ENCODE results near the gene TMEM181. TPM values are rescaled to one million over a fixed set of nuclear protein-coding genes. Genes with fewer than 3 reads are reported as not detected.
A peak's percentile ranks its signal among the peaks of the same experiment; 100 is the strongest.

The TMEM181 gene
- total and polyA plus RNA-seq, 2 of the 13 experiments (the other 11 are each of a cell fraction or from before 2014, with no cell fraction given), result 59.1 to 108 TPM

DNA sequence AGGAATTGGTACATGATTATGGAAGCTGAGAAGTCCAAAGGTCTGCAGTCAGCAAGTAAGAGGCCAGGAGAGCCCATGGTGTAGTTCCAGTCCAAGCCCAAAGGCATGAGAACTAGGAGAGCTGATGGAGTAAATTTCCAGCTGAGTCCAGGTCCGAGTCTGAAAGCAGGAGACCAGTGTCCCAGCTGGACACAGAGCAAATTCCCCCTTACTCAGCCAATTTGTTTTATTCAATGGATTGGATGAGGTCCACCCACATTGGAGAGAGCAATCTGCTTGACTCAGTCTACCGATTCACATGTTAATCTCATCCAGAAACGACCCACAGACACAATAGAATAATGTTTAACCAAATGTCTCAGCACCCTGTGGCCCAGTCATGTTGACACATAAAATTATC lies 14.9 kb downstream of the TMEM181 start:
- ChIA-PET POLR2A (no interaction called here), CTCF (ENCODE audit: low intra/inter-chr PET ratio, low total read pairs) (no interaction called here)
- no peaks in the 10 kb centered on the region for H3K27me3 ChIP-seq (ENCODE audit: control insufficient read depth in 1 of 2, insufficient read depth in 2 of 2, low read length in 2 of 2)
- FAIRE-seq (no peak), ATAC-seq (no peak), DNase-seq (ENCODE audit: low spot score) (no peak)
- H3K9me3 ChIP-seq (ENCODE audit: low read length), result no peaks in the 10 kb centered on the region
- H3K27ac ChIP-seq (ENCODE audit: extremely low read length, insufficient read depth, low read length), result no peak overlapping the region
- in situ Hi-C loops (cut with HindIII; ENCODE audit: extremely low pct_ligation_motif_present, low pct_unique_long_range_greater_than_20kb), result no loop called here
- TSS peak; percentile 4 for BruUV-seq (replicated peaks)
- H2AFZ ChIP-seq (ENCODE audit: low read length), result no peak overlapping the region
- 79% methylated on average over 3 of the region's 3 CpGs for WGBS (ENCODE audit: low lambda C conversion rate)
- H3K4me3 ChIP-seq (replicated peaks in 1 of 3; ENCODE audit: insufficient read depth in 1 of 3, low read depth in 2 of 3, low read length in 3 of 3), result no peak overlapping the region
- H4K20me1 ChIP-seq (ENCODE audit: insufficient read depth, low read length), result peaks cover 38% of the 10 kb centered on the region; the same call in 1 of the 2 replicates
- peak overlapping the region; percentile 8; the same call in 1 of the 2 replicates for H3K4me2 ChIP-seq (ENCODE audit: low read depth, low read length)
- H3K9ac ChIP-seq (ENCODE audit: insufficient read depth, low read depth, low read length), result no peak overlapping the region
- intact Hi-C loops (cut with micrococcal nuclease; ENCODE audit: unreplicated experiment), result loop anchor here (5.0 kb wide), 1 partner anchor 37 kb away; no protein-coding TSS in a partner anchor
- H3K79me2 ChIP-seq (ENCODE audit: insufficient read depth, low read length), result peaks cover 83% of the 10 kb centered on the region
- H3K36me3 ChIP-seq (replicated peaks in 1 of 2; ENCODE audit: control insufficient read depth in 1 of 2, insufficient read depth in 2 of 2, low read length in 2 of 2), result peaks cover 18 to 57% of the 10 kb centered on the region in 2 experiments
- H3K4me1 ChIP-seq (ENCODE audit: insufficient read depth, low read length), result peaks cover 65% of the 10 kb centered on the region
- TF ChIP-seq U2AF2 (IDR thresholded peaks at IDR 0.05; ENCODE audit: low read depth, low read length) (no peak), HOXA5 (CRISPR knock-in tag; IDR thresholded peaks at IDR 0.05) (no peak), KDM1A (CRISPR knock-in tag; IDR thresholded peaks at IDR 0.05) (no peak), FOXJ3 (CRISPR knock-in tag; IDR thresholded peaks at IDR 0.05; ENCODE audit: borderline replicate concordance) (no peak), MAFF (IDR thresholded peaks at IDR 0.05; ENCODE audit: low read depth, low read length) (0 out of 2 replicates have a peak, but pooled peaks have one; percentile 43), ZNF138 (CRISPR knock-in tag; IDR thresholded peaks at IDR 0.05; ENCODE audit: low read depth) (no peak), PHF21A (CRISPR knock-in tag; IDR thresholded peaks at IDR 0.05) (peak; percentile 21; the same call in 1 of the 2 replicates), ZNF17 (CRISPR knock-in tag; IDR thresholded peaks at IDR 0.05) (peak; percentile 68; the same call in 1 of the 2 replicates), ZNF20 (CRISPR knock-in tag; IDR thresholded peaks at IDR 0.05) (no peak), PPARG (CRISPR knock-in tag; conservative IDR thresholded peaks at IDR 0.05) (no peak), DNMT1 (CRISPR knock-in tag; IDR thresholded peaks at IDR 0.05) (no peak), AGO1 (IDR thresholded peaks at IDR 0.05; ENCODE audit: low read depth, low read length, poor library complexity, severe bottlenecking) (no peak), MED8 (CRISPR knock-in tag; IDR thresholded peaks at IDR 0.05; ENCODE audit: insufficient replicate concordance) (no peak), ZNF383 (CRISPR knock-in tag; IDR thresholded peaks at IDR 0.05; ENCODE audit: borderline replicate concordance) (0 out of 2 replicates have a peak, but pooled peaks have one; percentile 33), THYN1 (CRISPR knock-in tag; IDR thresholded peaks at IDR 0.05; ENCODE audit: borderline replicate concordance, low read depth) (no peak), ZNF543 (CRISPR knock-in tag; IDR thresholded peaks at IDR 0.05) (no peak)
- TF ChIP-seq, protein P1, sequence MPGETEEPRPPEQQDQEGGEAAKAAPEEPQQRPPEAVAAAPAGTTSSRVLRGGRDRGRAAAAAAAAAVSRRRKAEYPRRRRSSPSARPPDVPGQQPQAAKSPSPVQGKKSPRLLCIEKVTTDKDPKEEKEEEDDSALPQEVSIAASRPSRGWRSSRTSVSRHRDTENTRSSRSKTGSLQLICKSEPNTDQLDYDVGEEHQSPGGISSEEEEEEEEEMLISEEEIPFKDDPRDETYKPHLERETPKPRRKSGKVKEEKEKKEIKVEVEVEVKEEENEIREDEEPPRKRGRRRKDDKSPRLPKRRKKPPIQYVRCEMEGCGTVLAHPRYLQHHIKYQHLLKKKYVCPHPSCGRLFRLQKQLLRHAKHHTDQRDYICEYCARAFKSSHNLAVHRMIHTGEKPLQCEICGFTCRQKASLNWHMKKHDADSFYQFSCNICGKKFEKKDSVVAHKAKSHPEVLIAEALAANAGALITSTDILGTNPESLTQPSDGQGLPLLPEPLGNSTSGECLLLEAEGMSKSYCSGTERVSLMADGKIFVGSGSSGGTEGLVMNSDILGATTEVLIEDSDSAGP (CRISPR knock-in tag; IDR thresholded peaks at IDR 0.05; ENCODE audit: borderline replicate concordance), result no peak
- TF ChIP-seq, protein P2, sequence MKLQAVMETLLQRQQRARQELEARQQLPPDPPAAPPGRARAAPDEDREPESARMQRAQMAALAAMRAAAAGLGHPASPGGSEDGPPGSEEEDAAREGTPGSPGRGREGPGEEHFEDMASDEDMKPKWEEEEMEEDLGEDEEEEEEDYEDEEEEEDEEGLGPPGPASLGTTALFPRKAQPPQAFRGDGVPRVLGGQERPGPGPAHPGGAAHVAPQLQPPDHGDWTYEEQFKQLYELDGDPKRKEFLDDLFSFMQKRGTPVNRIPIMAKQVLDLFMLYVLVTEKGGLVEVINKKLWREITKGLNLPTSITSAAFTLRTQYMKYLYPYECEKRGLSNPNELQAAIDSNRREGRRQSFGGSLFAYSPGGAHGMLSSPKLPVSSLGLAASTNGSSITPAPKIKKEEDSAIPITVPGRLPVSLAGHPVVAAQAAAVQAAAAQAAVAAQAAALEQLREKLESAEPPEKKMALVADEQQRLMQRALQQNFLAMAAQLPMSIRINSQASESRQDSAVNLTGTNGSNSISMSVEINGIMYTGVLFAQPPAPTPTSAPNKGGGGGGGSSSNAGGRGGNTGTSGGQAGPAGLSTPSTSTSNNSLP (IDR thresholded peaks at IDR 0.05; ENCODE audit: low read depth, low read length), result no peak
- TF ChIP-seq, protein P3, sequence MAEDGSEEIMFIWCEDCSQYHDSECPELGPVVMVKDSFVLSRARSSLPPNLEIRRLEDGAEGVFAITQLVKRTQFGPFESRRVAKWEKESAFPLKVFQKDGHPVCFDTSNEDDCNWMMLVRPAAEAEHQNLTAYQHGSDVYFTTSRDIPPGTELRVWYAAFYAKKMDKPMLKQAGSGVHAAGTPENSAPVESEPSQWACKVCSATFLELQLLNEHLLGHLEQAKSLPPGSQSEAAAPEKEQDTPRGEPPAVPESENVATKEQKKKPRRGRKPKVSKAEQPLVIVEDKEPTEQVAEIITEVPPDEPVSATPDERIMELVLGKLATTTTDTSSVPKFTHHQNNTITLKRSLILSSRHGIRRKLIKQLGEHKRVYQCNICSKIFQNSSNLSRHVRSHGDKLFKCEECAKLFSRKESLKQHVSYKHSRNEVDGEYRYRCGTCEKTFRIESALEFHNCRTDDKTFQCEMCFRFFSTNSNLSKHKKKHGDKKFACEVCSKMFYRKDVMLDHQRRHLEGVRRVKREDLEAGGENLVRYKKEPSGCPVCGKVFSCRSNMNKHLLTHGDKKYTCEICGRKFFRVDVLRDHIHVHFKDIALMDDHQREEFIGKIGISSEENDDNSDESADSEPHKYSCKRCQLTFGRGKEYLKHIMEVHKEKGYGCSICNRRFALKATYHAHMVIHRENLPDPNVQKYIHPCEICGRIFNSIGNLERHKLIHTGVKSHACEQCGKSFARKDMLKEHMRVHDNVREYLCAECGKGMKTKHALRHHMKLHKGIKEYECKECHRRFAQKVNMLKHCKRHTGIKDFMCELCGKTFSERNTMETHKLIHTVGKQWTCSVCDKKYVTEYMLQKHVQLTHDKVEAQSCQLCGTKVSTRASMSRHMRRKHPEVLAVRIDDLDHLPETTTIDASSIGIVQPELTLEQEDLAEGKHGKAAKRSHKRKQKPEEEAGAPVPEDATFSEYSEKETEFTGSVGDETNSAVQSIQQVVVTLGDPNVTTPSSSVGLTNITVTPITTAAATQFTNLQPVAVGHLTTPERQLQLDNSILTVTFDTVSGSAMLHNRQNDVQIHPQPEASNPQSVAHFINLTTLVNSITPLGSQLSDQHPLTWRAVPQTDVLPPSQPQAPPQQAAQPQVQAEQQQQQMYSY (CRISPR knock-in tag; IDR thresholded peaks at IDR 0.05), result no peak

Data from HepG2 (cell line).